HG03342 (cell line): ENCODE results near the gene LYZ.

Experiments
- ATAC-seq: cut with Tn5 transposase; IDR thresholded peaks from one replicate; pipeline ENCODE4 v1.9.1; 2021; ENCODE audit warnings: mild to moderate bottlenecking, moderate library complexity; ENCODE audit not compliant: unreplicated experiment

The LYZ gene

GRCh38 chr12:69338120-69338859 lies 9.9 kb upstream of the LYZ start:
- ATAC-seq = no peak

- no peak for ATAC-seq
These were observed 9.2 kb upstream of the LYZ start for GRCh38 chr12:69338936-69339335.

GRCh38 chr12:69339999-69340398 lies 8.2 kb upstream of the LYZ start:
- no peak for ATAC-seq

- ATAC-seq = no peak
These were observed 6.9 kb upstream of the LYZ start for GRCh38 chr12:69341328-69341727.

- no peak for ATAC-seq
These were observed 5.8 kb upstream of the LYZ start for GRCh38 chr12:69342421-69342820.

GRCh38 chr12:69343357-69343756 lies 4.8 kb upstream of the LYZ start:
- ATAC-seq = no peak

GRCh38 chr12:69343885-69344612 lies 4.1 kb upstream of the LYZ start:
- ATAC-seq = no peak

- no peak for ATAC-seq
These were observed 3.1 kb upstream of the LYZ start for GRCh38 chr12:69345077-69345476.

- no peak for ATAC-seq
These were observed 2.4 kb upstream of the LYZ start for GRCh38 chr12:69345742-69346141.

- no peak for ATAC-seq
These were observed 1.9 kb downstream of the LYZ start for GRCh38 chr12:69350002-69350626.

GRCh38 chr12:69350777-69351176 lies 2.6 kb downstream of the LYZ start:
- ATAC-seq = no peak

- ATAC-seq = no peak
These were observed 3.5 kb downstream of the LYZ start for GRCh38 chr12:69351462-69352236.

- no peak for ATAC-seq
These were observed 4.7 kb downstream of the LYZ start for GRCh38 chr12:69352904-69353303.

- ATAC-seq = no peak
These were observed 6.0 kb downstream of the LYZ start for GRCh38 chr12:69354172-69354555.

- ATAC-seq = no peak
These were observed 6.5 kb downstream of the LYZ start for GRCh38 chr12:69354556-69355187.

GRCh38 chr12:69355363-69356028 lies 7.3 kb downstream of the LYZ start:
- ATAC-seq = no peak

- ATAC-seq = peak; percentile 88
These were observed 11.6 kb downstream of the LYZ start, which contains the start of gene YEATS4 for GRCh38 chr12:69359531-69360347. YEATS4 (plus strand) TSS chr12:69359743; CDS start chr12:69359973, 230 bp downstream.

- ATAC-seq = no peak
These were observed 12.1 kb downstream of the LYZ start for GRCh38 chr12:69360348-69360672.

GRCh38 chr12:69366796-69367195 lies 18.6 kb downstream of the LYZ start:
- ATAC-seq = no peak
